ENCODE data around the gene SCGB1D1. TPM values are rescaled to one million over a fixed set of nuclear protein-coding genes. Genes with fewer than 3 reads are reported as not detected.
"Not testable (repeated sequence)": the region's sequence is repeated elsewhere in the genome, so short reads cannot be mapped to it uniquely, and the experiment has no call there.

Gene SCGB1D1
- total RNA-seq, 4 donors from 2014 or later: not detected

DNA sequence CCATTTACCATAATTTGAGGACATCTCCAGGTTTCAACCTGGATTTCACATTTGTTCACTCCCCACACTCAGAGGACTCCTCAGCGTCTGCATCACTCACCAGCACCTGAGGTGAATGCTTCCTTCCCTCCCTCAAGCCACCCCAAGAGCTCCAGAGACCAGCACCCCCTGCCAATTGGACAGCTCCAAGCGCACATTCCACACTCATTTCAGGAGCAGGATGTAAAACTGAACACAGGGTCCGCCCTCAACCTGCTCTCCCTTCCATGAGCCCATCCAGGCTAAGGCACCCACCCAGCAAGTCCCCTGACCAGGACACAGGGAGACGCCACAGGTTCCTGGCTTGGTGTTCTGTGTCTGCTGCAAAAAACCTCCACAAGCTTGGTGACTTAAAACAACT, 3.9 kb downstream of the SCGB1D1 start:
- Histone ChIP-seq H3K27ac (no peak overlapping the region), H3K4me1 (no peaks in the 10 kb centered on the region), H3K36me3 (no peaks in the 10 kb centered on the region), H3K4me3 (no peak overlapping the region), H3K9me3 (no peaks in the 10 kb centered on the region), H3K27me3 (peaks cover 48% of the 10 kb centered on the region)
- WGBS, 2 donors (ENCODE audit: low coverage in 1 of 2): 52 to 86% methylated on average over 4 of the region's 4 CpGs
- intact Hi-C loops (cut with DNase I; ENCODE audit: low total_unique reads): no loop called here
- TF ChIP-seq CTCF (IDR thresholded peaks at IDR 0.05): no peak
- no peak for TF ChIP-seq POLR2AphosphoS5 (IDR thresholded peaks at IDR 0.05)
- no peak for TF ChIP-seq EP300 (IDR thresholded peaks at IDR 0.05; ENCODE audit: low read depth)
- no peak for TF ChIP-seq POLR2A (IDR thresholded peaks at IDR 0.05)
- in situ Hi-C loops (cut with MboI; ENCODE audit: low pct_ligation_motif_present in 1 of 4, low pct_unique_long_range_greater_than_20kb in 1 of 4, low sequenced_read_pairs in 3 of 4): no loop called here
- no peak for DNase-seq

DNA sequence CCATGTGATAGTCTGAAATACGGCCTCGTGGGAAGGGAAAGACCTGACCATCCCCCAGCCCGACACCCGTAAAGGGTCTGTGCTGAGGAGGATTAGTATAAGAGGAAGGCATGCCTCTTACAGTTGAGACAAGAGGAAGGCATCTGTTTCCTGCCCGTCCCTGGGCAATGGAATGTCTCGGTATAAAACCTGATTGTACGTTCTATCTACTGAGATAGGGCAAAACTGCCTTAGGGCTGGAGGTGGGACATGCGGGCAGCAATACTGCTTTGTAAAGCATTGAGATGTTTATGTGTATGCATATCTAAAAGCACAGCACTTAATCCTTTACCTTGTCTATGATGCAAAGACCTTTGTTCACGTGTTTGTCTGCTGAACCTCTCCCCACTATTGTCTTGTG, 5.0 kb downstream of the SCGB1D1 start:
- DNase-seq; H3K36me3 ChIP-seq; H3K4me3 ChIP-seq; H3K4me1 ChIP-seq; intact Hi-C loops (cut with DNase I; ENCODE audit: low total_unique reads); H3K27ac ChIP-seq; H3K9me3 ChIP-seq; in situ Hi-C loops (cut with MboI; ENCODE audit: low pct_ligation_motif_present in 1 of 4, low pct_unique_long_range_greater_than_20kb in 1 of 4, low sequenced_read_pairs in 3 of 4): not testable (repeated sequence)
- WGBS, 2 donors (ENCODE audit: low coverage in 1 of 2): 22% methylated on average over 3 of the region's 9 CpGs; no CpG with 5 or more reads in 1 of the 2 donors
- H3K27me3 ChIP-seq: peaks cover 54% of the 10 kb centered on the region

GRCh38 chr11:62195945-62196344, 5.9 kb downstream of the SCGB1D1 start:
- 59 to 67% methylated on average over 1 to 7 of the region's 7 CpGs for WGBS, 2 donors (ENCODE audit: low coverage in 1 of 2)

GRCh38 chr11:62197400-62197799, 7.4 kb downstream of the SCGB1D1 start:
- H3K9me3 ChIP-seq; H3K27ac ChIP-seq; DNase-seq; in situ Hi-C loops (cut with MboI; ENCODE audit: low pct_ligation_motif_present in 1 of 4, low pct_unique_long_range_greater_than_20kb in 1 of 4, low sequenced_read_pairs in 3 of 4); H3K36me3 ChIP-seq; intact Hi-C loops (cut with DNase I; ENCODE audit: low total_unique reads); H3K4me1 ChIP-seq; H3K4me3 ChIP-seq: not testable (repeated sequence)
- 69% methylated on average over 2 of the region's 2 CpGs; no CpG with 5 or more reads in 1 of the 2 donors for WGBS, 2 donors (ENCODE audit: low coverage in 1 of 2)
- peaks cover 49% of the 10 kb centered on the region for H3K27me3 ChIP-seq

More at GRCh38 chr11:62195945-62196344, 5.9 kb downstream of the SCGB1D1 start:
- DNase-seq: no peak
- in situ Hi-C loops (cut with MboI; ENCODE audit: low pct_ligation_motif_present in 1 of 4, low pct_unique_long_range_greater_than_20kb in 1 of 4, low sequenced_read_pairs in 3 of 4): no loop called here
- Histone ChIP-seq H3K9me3 (no peaks in the 10 kb centered on the region), H3K27ac (no peak overlapping the region), H3K36me3 (no peaks in the 10 kb centered on the region), H3K27me3 (peaks cover 49% of the 10 kb centered on the region), H3K4me1 (no peaks in the 10 kb centered on the region), H3K4me3 (no peak overlapping the region)
- TF ChIP-seq POLR2A (IDR thresholded peaks at IDR 0.05) (no peak), POLR2AphosphoS5 (IDR thresholded peaks at IDR 0.05) (no peak), EP300 (IDR thresholded peaks at IDR 0.05; ENCODE audit: low read depth) (no peak)
- intact Hi-C loops (cut with DNase I; ENCODE audit: low total_unique reads): no loop called here

DNA sequence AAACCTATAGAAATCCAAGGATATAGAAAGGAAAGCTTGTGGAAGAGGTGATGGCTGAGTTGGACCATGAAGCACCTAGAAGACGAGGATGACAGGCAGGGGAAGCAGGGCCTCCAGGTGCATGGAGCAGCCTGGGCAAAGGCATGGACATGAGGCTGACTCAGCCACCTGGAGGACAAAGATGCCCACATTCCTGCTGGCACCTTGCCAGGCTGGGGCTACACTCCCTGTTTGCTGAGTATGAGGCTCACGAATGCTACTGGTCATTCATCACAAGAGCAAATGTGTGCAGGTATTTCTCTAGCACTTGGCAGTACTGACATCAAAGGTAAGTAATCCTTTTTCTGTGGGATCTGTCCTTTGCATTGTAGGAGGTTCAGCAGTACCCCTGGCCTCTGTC, 11.4 kb downstream of the SCGB1D1 start:
- no peaks in the 10 kb centered on the region for H3K36me3 ChIP-seq
- intact Hi-C loops (cut with DNase I; ENCODE audit: low total_unique reads): no loop called here
- H3K4me1 ChIP-seq: no peaks in the 10 kb centered on the region
- no peaks in the 10 kb centered on the region for H3K9me3 ChIP-seq
- 92% methylated on average over 1 of the region's 2 CpGs; no CpG with 5 or more reads in 1 of the 2 donors for WGBS, 2 donors (ENCODE audit: low coverage in 1 of 2)
- no peak for DNase-seq
- H3K27ac ChIP-seq: no peak overlapping the region
- in situ Hi-C loops (cut with MboI; ENCODE audit: low pct_ligation_motif_present in 1 of 4, low pct_unique_long_range_greater_than_20kb in 1 of 4, low sequenced_read_pairs in 3 of 4): loop anchor here in 1 of 4 donors (25.0 kb wide), 1 partner anchor 111 kb away; no protein-coding TSS in a partner anchor
- no peak overlapping the region for H3K4me3 ChIP-seq
- H3K27me3 ChIP-seq: peaks cover 23% of the 10 kb centered on the region
- no peak for TF ChIP-seq POLR2AphosphoS5 (IDR thresholded peaks at IDR 0.05)

DNA sequence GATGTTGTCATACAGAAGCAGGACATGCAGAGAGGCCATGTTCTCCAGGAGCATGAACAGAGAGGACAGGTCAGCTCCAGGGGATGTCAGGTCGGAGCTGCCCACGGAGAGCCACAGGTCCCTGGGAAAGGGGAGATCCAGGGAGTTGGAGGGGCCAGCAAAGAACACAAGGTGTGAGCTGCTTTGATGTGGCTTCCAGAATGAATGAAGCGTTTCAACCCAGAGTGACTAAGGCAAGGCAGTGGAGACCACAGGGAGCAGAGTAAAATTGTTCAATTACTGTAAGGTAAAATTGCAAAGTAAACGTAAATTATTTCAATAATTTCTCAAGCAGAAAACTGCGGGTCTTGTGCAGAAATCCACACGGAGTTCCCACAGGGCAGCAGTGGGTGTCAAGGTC, 12.9 kb downstream of the SCGB1D1 start:
- no peaks in the 10 kb centered on the region for H3K9me3 ChIP-seq
- no peak for DNase-seq
- H3K4me3 ChIP-seq: no peak overlapping the region
- WGBS, 2 donors (ENCODE audit: low coverage in 1 of 2): 70 to 72% methylated on average over 2 to 6 of the region's 6 CpGs
- no peak overlapping the region for H3K27ac ChIP-seq
- H3K4me1 ChIP-seq: no peaks in the 10 kb centered on the region
- peaks cover 23% of the 10 kb centered on the region for H3K27me3 ChIP-seq
- no peak for TF ChIP-seq POLR2A (IDR thresholded peaks at IDR 0.05)
- no peak for TF ChIP-seq CTCF (IDR thresholded peaks at IDR 0.05)
- TF ChIP-seq POLR2AphosphoS5 (IDR thresholded peaks at IDR 0.05): no peak
- no peak for TF ChIP-seq EP300 (IDR thresholded peaks at IDR 0.05; ENCODE audit: low read depth)
- intact Hi-C loops (cut with DNase I; ENCODE audit: low total_unique reads) (no loop called here), in situ Hi-C loops (cut with MboI; ENCODE audit: low pct_ligation_motif_present in 1 of 4, low pct_unique_long_range_greater_than_20kb in 1 of 4, low sequenced_read_pairs in 3 of 4) (loop anchor here in 1 of 4 donors (25.0 kb wide), 1 partner anchor 109 kb away; no protein-coding TSS in a partner anchor)
- no peaks in the 10 kb centered on the region for H3K36me3 ChIP-seq
